HEK293T (cell line): ENCODE data around the gene TRABD2B.

Experiments used
- ARNT ChIP-seq: fragments of 450-650 bp; IDR thresholded peaks from 2 replicates; pipeline ENCODE4 v1.6.1; 2017; ENCODE audit warnings: mild to moderate bottlenecking
- BHLHE40 ChIP-seq: fragments of 450-650 bp; IDR thresholded peaks from 2 replicates; pipeline ENCODE4 v1.6.1; 2016; ENCODE audit warnings: mild to moderate bottlenecking, moderate library complexity, borderline replicate concordance
- CTBP1 ChIP-seq: fragments of 450-650 bp; IDR thresholded peaks from 2 replicates; pipeline ENCODE4 v1.6.1; 2016; ENCODE audit warnings: borderline replicate concordance
- ELF4 ChIP-seq: fragments of 450-650 bp; IDR thresholded peaks from 2 replicates; pipeline ENCODE4 v1.6.1; 2017; ENCODE audit warnings: antibody characterized with exemption
- FOXA1 ChIP-seq: fragments of 450-650 bp; IDR thresholded peaks from 2 replicates; pipeline ENCODE4 v1.6.1; 2016; ENCODE audit warnings: mild to moderate bottlenecking
- FOXK2 ChIP-seq: fragments of 450-650 bp; IDR thresholded peaks from 2 replicates; pipeline ENCODE4 v1.6.1; 2016; ENCODE audit warnings: mild to moderate bottlenecking
- NFRKB ChIP-seq: fragments of 450-650 bp; IDR thresholded peaks from 2 replicates; pipeline ENCODE4 v1.6.1; 2016; ENCODE audit warnings: mild to moderate bottlenecking, moderate library complexity
- SP1 ChIP-seq: fragments of 450-650 bp; IDR thresholded peaks from 2 replicates; pipeline ENCODE4 v1.6.1; 2017
- SUZ12 ChIP-seq: fragments of 450-650 bp; IDR thresholded peaks from 2 replicates; pipeline ENCODE4 v1.6.1; 2016; ENCODE audit warnings: mild to moderate bottlenecking

GRCh38 chr1:47934243-47934805, 62.9 kb downstream of the TRABD2B start:
- no peak for TF ChIP-seq SUZ12
- no peak for TF ChIP-seq FOXK2
- TF ChIP-seq SP1, result no peak
- TF ChIP-seq FOXA1, result no peak
- no peak for TF ChIP-seq ARNT
- no peak for TF ChIP-seq BHLHE40
- no peak for TF ChIP-seq CTBP1
- TF ChIP-seq ELF4, result no peak
- no peak for TF ChIP-seq NFRKB
